Loucy (cell line): ENCODE results near the gene ZNF423.

ENCODE experiments used
- H2AFZ ChIP-seq: fragments of 200-600 bp; sonication (generic); 2 replicates; pipeline ENCODE4 v1.6.0; 2016; ENCODE audit warnings: antibody characterized with exemption, mild to moderate bottlenecking, low read length, moderate library complexity
- H3F3A ChIP-seq: fragments of 200-600 bp; 2 replicates; pipeline ENCODE4 v1.6.0; 2016; ENCODE audit warnings: antibody characterized with exemption, low read depth, mild to moderate bottlenecking
- H3K27me3 ChIP-seq: fragments of 200-600 bp; sonication (generic); 2 replicates; pipeline ENCODE4 v1.6.1; 2014; ENCODE audit warnings: low read length, mild to moderate bottlenecking; ENCODE audit not compliant: insufficient read depth, poor library complexity, severe bottlenecking
- H3K36me3 ChIP-seq: fragments of 200-600 bp; sonication (generic); 2 replicates; pipeline ENCODE4 v1.6.1; 2016; ENCODE audit warnings: low read length; ENCODE audit not compliant: insufficient read depth
- H3K4me1 ChIP-seq: fragments of 200-600 bp; sonication (generic); 2 replicates; pipeline ENCODE4 v1.5.1; 2014; ENCODE audit warnings: low read length, mild to moderate bottlenecking; ENCODE audit not compliant: insufficient read depth, poor library complexity, severe bottlenecking
- H3K4me2 ChIP-seq: fragments of 200-600 bp; sonication (generic); 2 replicates; pipeline ENCODE4 v1.6.0; 2014; ENCODE audit warnings: antibody characterized with exemption, low read length, low read depth, mild to moderate bottlenecking; ENCODE audit not compliant: poor library complexity, severe bottlenecking
- H3K4me3 ChIP-seq: fragments of 200-600 bp; sonication (generic); 2 replicates; pipeline ENCODE4 v1.5.1; 2014; ENCODE audit warnings: low read length, mild to moderate bottlenecking, mixed read lengths; ENCODE audit not compliant: poor library complexity, severe bottlenecking
- H3K79me2 ChIP-seq: fragments of 200-600 bp; sonication (generic); 2 replicates; pipeline ENCODE4 v1.6.1; 2014; ENCODE audit warnings: low read length; ENCODE audit not compliant: insufficient read depth
- H3K9ac ChIP-seq: fragments of 200-600 bp; sonication (generic); 2 replicates; pipeline ENCODE4 v1.6.0; 2014; ENCODE audit warnings: mild to moderate bottlenecking, low read depth, low read length, moderate library complexity; ENCODE audit not compliant: poor library complexity, severe bottlenecking
- H3K9me2 ChIP-seq: fragments of 200-600 bp; sonication (generic); replicated peaks from 2 replicates; pipeline ENCODE4 v1.6.1; 2016; ENCODE audit warnings: low read depth, low read length, mixed read lengths
- H3K9me3 ChIP-seq: fragments of 200-600 bp; sonication (generic); 2 replicates; pipeline ENCODE4 v1.6.1; 2014; ENCODE audit warnings: mild to moderate bottlenecking, antibody characterized with exemption, low read length, low read depth; ENCODE audit not compliant: insufficient read depth
- H4K20me1 ChIP-seq: fragments of 200-600 bp; sonication (generic); 2 replicates; pipeline ENCODE4 v1.6.0; 2014; ENCODE audit warnings: antibody characterized with exemption, low read length, mild to moderate bottlenecking; ENCODE audit not compliant: insufficient read depth, poor library complexity, severe bottlenecking
- EZH2phosphoT487 ChIP-seq: fragments of 200-600 bp; IDR thresholded peaks from 2 replicates; pipeline ENCODE4 v1.6.1; 2018; ENCODE audit warnings: antibody characterized with exemption, mild to moderate bottlenecking, moderate library complexity, borderline replicate concordance
- TF ChIP-seq, protein P1 (sequence below): fragments of 200-600 bp; sonication (generic); conservative IDR thresholded peaks from 2 replicates; pipeline ENCODE4 v1.5.1; 2014; ENCODE audit warnings: mild to moderate bottlenecking, antibody characterized with exemption, low read length

Gene ZNF423

DNA sequence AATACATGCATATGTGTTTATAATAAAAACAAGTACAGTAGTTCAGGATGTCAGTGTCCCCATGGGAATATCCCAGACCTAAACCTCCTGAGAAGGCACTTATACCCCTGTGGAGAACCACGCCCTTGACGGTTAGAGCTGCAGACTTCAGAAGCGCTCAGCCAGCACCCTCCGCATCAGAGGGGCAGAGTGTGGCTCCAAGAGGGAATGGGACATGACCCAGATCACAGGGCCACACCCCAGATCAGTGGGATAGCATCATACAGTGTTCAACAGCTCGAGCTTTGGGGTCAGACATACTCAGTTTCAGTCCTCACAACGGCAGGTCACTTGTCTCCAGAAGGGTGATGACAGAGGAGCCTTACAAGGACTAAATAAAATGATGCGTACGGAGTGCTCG is 45.8 kb upstream of the ZNF423 start:
- Histone ChIP-seq H3K4me3 (no peak overlapping the region), H3K4me1 (no peaks in the 10 kb centered on the region), H3K79me2 (no peaks in the 10 kb centered on the region), H3K27me3 (no peaks in the 10 kb centered on the region), H2AFZ (no peak overlapping the region), H4K20me1 (no peaks in the 10 kb centered on the region), H3K9me2 (no peaks in the 10 kb centered on the region), H3F3A (no peaks in the 10 kb centered on the region), H3K36me3 (no peaks in the 10 kb centered on the region), H3K4me2 (no peak overlapping the region), H3K9me3 (no peaks in the 10 kb centered on the region), H3K9ac (no peak overlapping the region)
- TF ChIP-seq, protein P1, sequence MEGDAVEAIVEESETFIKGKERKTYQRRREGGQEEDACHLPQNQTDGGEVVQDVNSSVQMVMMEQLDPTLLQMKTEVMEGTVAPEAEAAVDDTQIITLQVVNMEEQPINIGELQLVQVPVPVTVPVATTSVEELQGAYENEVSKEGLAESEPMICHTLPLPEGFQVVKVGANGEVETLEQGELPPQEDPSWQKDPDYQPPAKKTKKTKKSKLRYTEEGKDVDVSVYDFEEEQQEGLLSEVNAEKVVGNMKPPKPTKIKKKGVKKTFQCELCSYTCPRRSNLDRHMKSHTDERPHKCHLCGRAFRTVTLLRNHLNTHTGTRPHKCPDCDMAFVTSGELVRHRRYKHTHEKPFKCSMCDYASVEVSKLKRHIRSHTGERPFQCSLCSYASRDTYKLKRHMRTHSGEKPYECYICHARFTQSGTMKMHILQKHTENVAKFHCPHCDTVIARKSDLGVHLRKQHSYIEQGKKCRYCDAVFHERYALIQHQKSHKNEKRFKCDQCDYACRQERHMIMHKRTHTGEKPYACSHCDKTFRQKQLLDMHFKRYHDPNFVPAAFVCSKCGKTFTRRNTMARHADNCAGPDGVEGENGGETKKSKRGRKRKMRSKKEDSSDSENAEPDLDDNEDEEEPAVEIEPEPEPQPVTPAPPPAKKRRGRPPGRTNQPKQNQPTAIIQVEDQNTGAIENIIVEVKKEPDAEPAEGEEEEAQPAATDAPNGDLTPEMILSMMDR = no peak
- no peak for TF ChIP-seq EZH2phosphoT487

GRCh38 chr16:49900875-49901274 is 45.0 kb upstream of the ZNF423 start:
- no peak overlapping the region for H3K4me3 ChIP-seq
- H3K9me3 ChIP-seq = no peaks in the 10 kb centered on the region
- H3K4me1 ChIP-seq = no peaks in the 10 kb centered on the region
- H2AFZ ChIP-seq = no peak overlapping the region
- H3K9me2 ChIP-seq = no peaks in the 10 kb centered on the region
- TF ChIP-seq, protein P1 = no peak
- TF ChIP-seq EZH2phosphoT487 = no peak
- no peaks in the 10 kb centered on the region for H3F3A ChIP-seq
- no peaks in the 10 kb centered on the region for H3K36me3 ChIP-seq
- H3K79me2 ChIP-seq = no peaks in the 10 kb centered on the region
- no peak overlapping the region for H3K4me2 ChIP-seq
- no peaks in the 10 kb centered on the region for H4K20me1 ChIP-seq
- no peaks in the 10 kb centered on the region for H3K27me3 ChIP-seq
- H3K9ac ChIP-seq = no peak overlapping the region

DNA sequence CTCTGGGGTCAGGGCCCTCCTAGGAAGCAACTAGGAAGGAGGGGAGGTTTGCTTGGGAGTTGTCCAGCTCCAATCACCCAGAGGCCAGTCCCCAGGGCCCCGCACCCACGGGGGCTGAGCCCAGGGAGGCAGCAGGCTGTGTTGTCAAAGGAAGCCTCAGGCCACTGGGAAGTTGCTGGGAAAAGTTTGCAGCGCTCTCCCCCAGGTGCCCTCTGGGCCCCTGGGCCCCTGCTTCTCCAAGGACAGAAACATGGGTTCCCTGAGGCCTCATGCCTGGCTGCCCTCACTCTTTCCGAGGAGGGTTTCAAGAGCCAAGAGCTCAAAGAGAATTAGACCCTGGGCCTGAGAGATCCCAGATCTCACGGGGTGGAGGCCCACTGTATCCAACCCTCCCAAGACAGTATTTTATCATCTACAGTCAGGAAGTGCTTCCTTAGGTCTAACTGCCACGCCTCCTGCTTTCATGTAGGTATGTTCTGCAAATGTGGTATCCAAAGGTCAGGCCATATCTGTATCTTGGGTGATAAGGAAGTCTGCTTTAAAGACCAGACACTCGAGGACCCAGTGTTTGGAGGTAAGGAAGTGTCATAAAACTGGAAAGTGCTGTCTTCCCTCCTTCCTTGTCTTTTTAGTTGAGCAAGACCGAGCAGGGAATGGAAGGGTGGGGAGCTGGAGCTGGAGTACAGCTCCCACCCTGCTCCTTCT is 44.2 kb upstream of the ZNF423 start:
- no peaks in the 10 kb centered on the region for H3K9me2 ChIP-seq
- no peak overlapping the region for H3K4me2 ChIP-seq
- H3K4me1 ChIP-seq = no peaks in the 10 kb centered on the region
- H4K20me1 ChIP-seq = no peaks in the 10 kb centered on the region
- no peak overlapping the region for H3K9ac ChIP-seq
- no peak overlapping the region for H3K4me3 ChIP-seq
- no peaks in the 10 kb centered on the region for H3F3A ChIP-seq
- H2AFZ ChIP-seq = no peak overlapping the region
- no peak for TF ChIP-seq EZH2phosphoT487
- TF ChIP-seq, protein P1 = no peak
- H3K36me3 ChIP-seq = no peaks in the 10 kb centered on the region
- no peaks in the 10 kb centered on the region for H3K79me2 ChIP-seq
- H3K27me3 ChIP-seq = no peaks in the 10 kb centered on the region
- no peaks in the 10 kb centered on the region for H3K9me3 ChIP-seq
